GM18511 (cell line): ENCODE results near the gene EYS.
"Not testable (repeated sequence)": the region's sequence is repeated elsewhere in the genome, so short reads cannot be mapped to it uniquely, and the experiment has no call there.

Experiments
- ATAC-seq: cut with Tn5 transposase; IDR thresholded peaks from one replicate; pipeline ENCODE4 v1.9.1; 2021; ENCODE audit warnings: mild to moderate bottlenecking, moderate library complexity; ENCODE audit not compliant: unreplicated experiment

The EYS gene

DNA sequence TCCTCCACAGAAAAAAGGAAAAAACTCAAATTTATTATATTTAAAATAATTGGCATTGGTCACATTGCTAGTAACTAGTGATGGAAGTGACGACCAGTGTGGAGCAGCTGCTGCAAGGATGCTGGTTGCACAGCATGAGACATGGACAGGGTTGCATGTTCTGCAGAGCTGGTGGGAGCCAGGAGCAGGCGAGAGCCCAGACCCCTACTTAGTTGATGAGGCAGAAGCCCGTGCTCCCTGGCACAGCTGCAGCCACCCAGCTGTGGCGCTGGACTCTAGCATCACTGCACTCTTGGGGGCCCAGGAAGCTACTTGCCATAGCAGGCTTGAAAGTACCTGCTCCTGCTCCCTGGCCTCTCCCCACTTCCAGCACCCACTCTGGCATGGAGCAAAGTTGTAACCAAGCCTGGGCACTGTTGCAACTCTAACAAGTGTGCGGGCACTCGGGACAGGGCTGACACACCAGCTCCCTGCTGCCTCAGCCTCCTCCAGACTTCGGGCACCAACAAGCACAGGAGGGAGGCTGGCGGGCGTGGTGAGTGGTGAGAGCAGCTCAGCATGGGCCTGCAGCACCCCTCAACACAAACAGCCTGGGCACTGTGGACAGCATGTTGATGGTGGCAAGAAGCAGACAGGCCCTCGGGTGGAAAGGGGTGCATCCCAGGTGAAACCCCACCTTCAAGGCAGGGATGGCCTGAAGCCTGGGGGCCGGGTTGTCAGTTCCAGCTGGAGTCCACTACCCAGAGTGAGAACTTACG lies 69.6 kb downstream of the EYS start:
- no peak for ATAC-seq

DNA sequence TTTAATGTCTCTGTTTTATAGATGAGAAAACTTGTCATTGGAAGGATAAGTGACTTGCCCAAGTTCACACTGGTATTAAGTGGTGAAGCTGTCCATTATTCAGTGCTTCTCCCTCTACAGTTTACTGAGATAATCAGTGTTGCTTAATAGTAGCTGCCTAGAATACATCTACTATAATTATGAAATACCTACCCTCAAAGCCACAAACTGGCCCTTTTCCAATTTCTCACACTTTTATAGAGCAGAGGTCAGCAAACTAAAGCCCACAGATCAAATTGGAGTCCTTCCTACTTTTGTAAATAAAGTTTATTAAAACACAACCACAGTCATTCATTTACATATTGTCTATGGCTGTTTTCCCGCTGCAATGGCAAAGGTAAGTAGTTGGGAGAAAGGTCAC lies 73.5 kb downstream of the EYS start:
- ATAC-seq: no peak

- ATAC-seq: no peak
These were observed 75.3 kb downstream of the EYS start for GRCh38 chr6:65631711-65632110.

DNA sequence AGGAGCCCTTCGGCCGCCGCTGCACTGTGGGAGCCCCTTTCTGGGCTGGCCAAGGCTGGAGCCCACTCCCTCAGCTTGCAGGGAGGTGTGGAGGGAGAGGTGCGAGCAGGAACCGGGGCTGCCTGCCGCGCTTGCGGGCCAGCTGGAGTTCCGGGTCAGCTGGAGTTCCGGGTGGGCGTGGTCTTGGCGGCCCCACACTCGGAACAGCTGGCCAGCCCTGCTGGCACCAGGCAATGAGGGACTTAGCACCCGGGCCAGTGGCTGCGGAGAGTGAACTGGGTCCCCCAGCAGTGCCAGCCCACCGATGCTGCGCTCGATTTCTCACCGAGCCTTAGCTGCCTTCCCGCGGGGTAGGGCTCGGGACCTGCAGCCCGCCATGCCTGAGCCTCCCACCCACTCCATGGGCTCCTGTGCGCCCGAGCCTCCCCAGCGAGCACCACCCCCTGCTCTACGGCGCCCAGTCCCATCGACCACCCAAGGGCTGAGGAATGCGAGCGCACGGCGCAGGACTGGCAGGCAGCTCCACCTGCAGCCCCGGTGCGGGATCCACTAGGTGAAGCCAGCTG lies 79.5 kb downstream of the EYS start:
- ATAC-seq: not testable (repeated sequence)

GRCh38 chr6:65627015-65627414 lies 80.0 kb downstream of the EYS start:
- no peak for ATAC-seq

DNA sequence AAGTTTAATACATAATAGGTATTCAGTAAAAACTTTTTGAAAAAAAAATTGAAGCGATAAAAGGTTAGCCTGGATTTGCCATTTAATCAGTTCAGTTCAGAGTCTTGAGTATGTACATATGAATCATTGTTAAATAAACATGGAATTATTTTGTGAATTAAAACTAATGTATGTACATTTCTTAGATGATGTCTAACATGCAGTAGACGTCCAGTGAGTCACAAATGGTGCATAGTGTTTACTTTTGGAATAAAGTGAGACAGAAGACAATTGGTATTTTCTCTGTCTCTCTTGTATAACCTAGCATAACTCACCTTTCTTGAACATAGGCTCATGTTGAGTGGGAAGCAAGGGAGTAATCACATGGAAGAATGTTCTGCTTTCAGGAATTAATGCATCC lies 83.5 kb downstream of the EYS start:
- ATAC-seq: no peak

GRCh38 chr6:65610746-65611145 lies 96.3 kb downstream of the EYS start:
- ATAC-seq: no peak

GRCh38 chr6:65595540-65595939 lies 111.5 kb downstream of the EYS start:
- no peak for ATAC-seq

DNA sequence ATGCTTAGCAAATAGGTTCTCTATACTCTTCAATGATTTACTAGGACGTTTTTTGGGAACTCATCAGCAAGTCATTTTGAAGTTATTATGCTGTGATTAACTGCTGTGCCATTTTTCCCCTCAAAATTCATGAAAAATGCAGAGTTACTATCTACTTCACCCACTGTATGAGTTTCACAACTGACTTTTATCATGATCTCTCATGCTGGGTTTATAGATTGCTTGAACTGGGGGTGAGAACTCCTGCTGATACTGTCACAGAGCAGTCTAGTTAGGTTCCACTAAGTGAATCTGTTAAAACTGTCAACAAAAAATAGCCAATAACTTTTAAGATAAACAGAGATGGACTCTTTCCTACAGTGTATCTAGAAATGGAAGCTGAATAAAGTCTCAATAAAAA lies 136.7 kb downstream of the EYS start:
- no peak for ATAC-seq

- ATAC-seq: no peak
These were observed 137.5 kb downstream of the EYS start for GRCh38 chr6:65569505-65569904.

DNA sequence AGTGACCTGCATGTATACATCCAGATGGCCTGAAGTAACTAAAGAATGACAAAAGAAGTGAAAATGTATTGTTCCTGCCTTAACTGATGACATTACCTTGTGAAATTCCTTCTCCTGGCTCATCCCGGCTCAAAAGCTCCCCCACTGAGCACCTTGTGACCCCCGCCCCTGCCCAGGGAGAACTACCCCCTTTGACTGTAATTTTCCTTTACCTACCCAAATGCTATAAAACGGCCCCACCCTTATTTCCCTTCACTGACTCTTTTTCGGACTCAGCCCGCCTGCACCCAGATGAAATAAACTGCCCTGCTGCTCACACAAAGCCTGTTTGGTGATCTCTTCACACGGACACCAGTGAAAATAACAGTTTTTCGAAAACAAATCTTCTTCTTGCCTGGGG lies 138.0 kb downstream of the EYS start:
- ATAC-seq: not testable (repeated sequence)

- ATAC-seq: no peak
These were observed 140.9 kb downstream of the EYS start for GRCh38 chr6:65566117-65566516.

- ATAC-seq: no peak
These were observed 149.0 kb downstream of the EYS start for GRCh38 chr6:65558071-65558470.

DNA sequence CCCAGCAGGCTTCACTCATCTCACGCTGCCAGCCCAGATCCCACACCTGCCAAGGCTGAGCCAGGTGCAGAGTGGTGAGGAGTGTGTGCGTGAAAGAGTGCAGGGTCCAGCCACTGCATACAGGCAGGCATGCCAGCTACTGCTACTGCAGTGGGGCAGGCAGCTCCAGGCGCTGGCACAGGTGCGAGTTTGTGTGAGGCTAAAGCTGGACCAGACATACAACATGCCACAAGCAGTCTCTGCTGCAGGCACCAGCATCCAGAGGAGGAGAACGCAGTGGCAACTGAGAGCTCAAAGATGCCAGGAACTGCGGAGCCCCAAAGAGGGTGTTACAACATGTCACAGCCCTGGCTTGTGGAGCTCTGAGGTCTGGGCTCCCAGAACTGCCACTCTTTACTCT lies 149.8 kb downstream of the EYS start:
- ATAC-seq: no peak

DNA sequence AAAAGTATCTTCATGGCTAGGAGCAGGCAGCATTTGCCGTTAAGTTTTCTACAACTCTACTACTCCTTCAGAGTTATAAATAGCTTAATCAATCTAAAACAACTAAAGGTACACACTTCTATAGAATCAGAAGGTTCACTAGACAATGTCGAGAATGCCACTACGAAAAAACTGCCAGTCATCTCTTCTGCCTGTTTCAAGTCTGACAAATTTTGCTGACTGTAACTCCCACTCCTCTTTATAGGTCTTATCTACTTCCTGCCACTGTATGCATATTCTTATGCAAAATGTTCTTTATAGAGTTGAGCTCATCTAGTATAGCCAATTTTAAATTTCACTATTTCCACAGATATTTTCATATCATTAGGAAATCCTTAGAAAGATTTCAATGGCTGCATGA lies 160.1 kb downstream of the EYS start:
- ATAC-seq: no peak

DNA sequence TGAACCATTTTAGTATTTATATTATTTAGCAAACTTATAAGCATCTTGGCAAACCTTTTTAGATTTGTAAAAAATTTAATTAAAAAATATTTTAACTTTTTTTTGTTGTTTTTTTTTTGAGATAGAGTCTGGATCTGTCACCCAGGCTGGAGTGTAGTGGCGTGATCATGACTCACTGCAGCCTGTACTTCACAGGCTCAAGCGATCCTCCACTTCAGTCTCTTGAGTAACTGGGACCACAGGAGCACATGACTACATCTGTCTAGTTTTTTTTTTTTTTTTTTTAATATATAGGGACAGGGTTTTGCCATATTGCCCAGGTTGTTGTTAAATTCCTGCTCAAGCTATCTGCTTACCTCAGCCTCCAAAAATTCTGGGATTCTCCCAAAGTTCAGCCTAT lies 161.1 kb downstream of the EYS start:
- ATAC-seq: no peak

DNA sequence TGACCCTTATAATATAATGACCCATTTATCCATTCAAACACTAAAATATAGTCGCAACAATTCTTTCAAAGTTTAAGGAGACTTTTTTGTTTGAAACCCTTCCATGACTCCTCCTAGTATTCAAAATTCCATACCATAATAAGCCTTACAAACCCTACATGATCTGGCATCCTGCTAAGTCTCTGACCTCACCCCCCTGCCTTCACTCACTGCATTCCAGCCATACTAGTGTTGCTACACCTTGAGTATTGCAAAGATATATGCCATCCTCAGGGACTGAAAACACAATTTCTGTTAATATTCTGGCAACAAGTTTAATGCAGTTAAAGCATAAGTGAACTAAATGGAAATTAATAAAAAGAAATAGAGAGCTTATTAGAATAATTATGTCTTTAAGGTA lies 168.4 kb downstream of the EYS start:
- no peak for ATAC-seq

DNA sequence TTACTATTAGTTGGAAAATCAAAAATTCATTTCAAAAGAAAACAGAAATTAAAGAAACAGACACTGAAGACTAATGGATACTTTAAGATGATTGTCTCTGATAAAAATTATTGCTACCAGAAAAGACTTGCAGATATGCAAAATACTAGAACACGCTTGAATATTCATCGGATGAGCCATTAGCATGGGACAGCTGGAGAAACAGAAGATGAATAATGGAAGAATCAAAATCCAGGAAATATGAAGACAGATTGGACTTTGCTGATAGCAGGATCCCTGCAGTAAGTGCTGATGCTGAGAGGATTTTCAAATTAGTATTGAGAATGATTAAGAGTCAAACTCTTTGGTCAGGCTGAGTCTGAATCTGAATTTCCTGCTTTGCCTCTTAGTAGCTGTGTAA lies 169.4 kb downstream of the EYS start:
- ATAC-seq: no peak

DNA sequence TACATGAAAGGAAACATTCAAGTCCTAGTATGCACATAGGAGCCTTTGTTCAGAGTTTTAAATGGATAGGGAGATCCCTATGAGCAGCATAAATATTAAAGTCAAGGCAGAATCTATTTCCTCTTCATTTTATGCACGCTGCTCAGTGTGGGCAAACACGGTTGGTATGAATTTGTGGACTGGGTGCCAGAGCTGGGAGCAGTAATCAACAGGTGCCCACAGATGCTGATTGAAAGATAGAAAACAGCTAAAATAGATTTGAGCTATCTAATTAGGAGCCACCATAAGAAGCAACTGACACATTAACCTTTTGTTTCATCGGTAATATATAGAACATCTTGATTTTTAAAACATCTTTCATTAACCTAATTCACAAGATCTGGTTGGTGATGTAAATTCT lies 175.5 kb downstream of the EYS start:
- no peak for ATAC-seq

GRCh38 chr6:65524232-65524631 lies 182.8 kb downstream of the EYS start:
- no peak for ATAC-seq

GRCh38 chr6:65505736-65506135 lies 201.3 kb downstream of the EYS start:
- no peak for ATAC-seq

DNA sequence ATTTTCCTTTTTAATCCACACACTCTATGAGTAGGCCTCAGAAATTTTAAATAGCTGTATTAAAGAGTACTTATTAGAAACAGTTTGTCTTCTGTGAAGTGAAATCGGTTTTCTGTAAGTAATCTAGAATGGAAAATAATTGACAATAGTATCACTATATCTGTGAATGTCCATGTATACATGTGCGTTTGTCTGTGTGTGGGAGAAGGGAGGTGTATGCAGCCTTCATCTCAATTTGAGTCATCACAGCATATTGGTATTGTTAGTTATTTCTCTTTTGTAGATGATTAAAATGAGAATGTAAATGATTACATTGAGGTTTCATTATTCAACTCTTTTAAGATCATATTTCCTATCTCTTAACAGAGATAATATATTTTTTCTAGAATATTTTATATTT lies 206.0 kb downstream of the EYS start:
- ATAC-seq: peak; percentile 65

- not testable (repeated sequence) for ATAC-seq
These were observed 223.4 kb downstream of the EYS start for GRCh38 chr6:65483652-65484051.
